Measurements from ENCODE around the gene STX3. TPM values are rescaled to one million over a fixed set of nuclear protein-coding genes. Genes with fewer than 3 reads are reported as not detected.

STX3 gene
- total and polyA plus RNA-seq, 2 experiments from 2014 or later = 5.6 to 9.3 TPM

GRCh38 chr11:59730896-59731565 lies 24.1 kb upstream of the STX3 start:
- WGBS, 2 experiments (ENCODE audit: low coverage in 1 of 2, low lambda C conversion rate in 2 of 2, missing lambda C conversion rate in 2 of 2) = 60 to 72% methylated on average over 2 of the region's 2 CpGs
- in situ Hi-C loops (cut with MboI) = no loop called here

GRCh38 chr11:59746111-59746510 lies 9.1 kb upstream of the STX3 start:
- Histone ChIP-seq H3K9me2 (ENCODE audit: insufficient read depth) (no peaks in the 10 kb centered on the region), H3K79me2 (ENCODE audit: insufficient read depth) (no peaks in the 10 kb centered on the region), H2AFZ (no peak overlapping the region), H3K36me3 (ENCODE audit: low read depth) (no peaks in the 10 kb centered on the region), H3K4me2 (ENCODE audit: unreplicated experiment) (no peak overlapping the region), H3K4me1 (ENCODE audit: insufficient read depth) (no peaks in the 10 kb centered on the region), H4K20me1 (ENCODE audit: insufficient read depth) (no peaks in the 10 kb centered on the region), H3K27ac (no peak overlapping the region), H3K27me3 (replicated peaks; ENCODE audit: insufficient read depth) (no peaks in the 10 kb centered on the region), H3K4me3 (no peak overlapping the region), H3F3A (ENCODE audit: insufficient read depth) (no peaks in the 10 kb centered on the region), H3K9ac (no peak overlapping the region), H3K9me3 (ENCODE audit: low read depth) (no peaks in the 10 kb centered on the region)
- 64 to 70% methylated on average over 2 of the region's 2 CpGs for WGBS, 2 experiments (ENCODE audit: low coverage in 1 of 2, low lambda C conversion rate in 2 of 2, missing lambda C conversion rate in 2 of 2)
- TF ChIP-seq EZH2 (IDR thresholded peaks at IDR 0.05; ENCODE audit: insufficient read depth, poor library complexity, severe bottlenecking) (no peak), EZH2phosphoT487 (IDR thresholded peaks at IDR 0.05; ENCODE audit: insufficient read depth, low read depth) (no peak)
- no peak for DNase-seq
- in situ Hi-C loops (cut with MboI) = no loop called here

More at GRCh38 chr11:59730896-59731565, 24.1 kb upstream of the STX3 start:
- Histone ChIP-seq H3F3A (ENCODE audit: insufficient read depth) (no peaks in the 10 kb centered on the region), H3K27ac (no peak overlapping the region), H4K20me1 (ENCODE audit: insufficient read depth) (no peaks in the 10 kb centered on the region), H3K4me1 (ENCODE audit: insufficient read depth) (no peaks in the 10 kb centered on the region), H3K4me2 (ENCODE audit: unreplicated experiment) (no peak overlapping the region), H3K36me3 (ENCODE audit: low read depth) (no peaks in the 10 kb centered on the region), H3K9me2 (ENCODE audit: insufficient read depth) (no peaks in the 10 kb centered on the region), H3K79me2 (ENCODE audit: insufficient read depth) (no peaks in the 10 kb centered on the region), H2AFZ (no peak overlapping the region), H3K27me3 (replicated peaks; ENCODE audit: insufficient read depth) (no peaks in the 10 kb centered on the region), H3K9ac (no peak overlapping the region), H3K4me3 (no peak overlapping the region), H3K9me3 (ENCODE audit: low read depth) (no peaks in the 10 kb centered on the region)
- no peak for TF ChIP-seq EZH2phosphoT487 (IDR thresholded peaks at IDR 0.05; ENCODE audit: insufficient read depth, low read depth)
- TF ChIP-seq EZH2 (IDR thresholded peaks at IDR 0.05; ENCODE audit: insufficient read depth, poor library complexity, severe bottlenecking) = no peak
- no peak for DNase-seq

- Histone ChIP-seq H3K79me2 (ENCODE audit: insufficient read depth) (peaks cover 18% of the 10 kb centered on the region), H3F3A (ENCODE audit: insufficient read depth) (peaks cover 11% of the 10 kb centered on the region; the same call in 1 of the 2 replicates), H3K27ac (no peak overlapping the region), H3K9ac (peak overlapping the region; percentile 83), H3K4me2 (ENCODE audit: unreplicated experiment) (peak overlapping the region; percentile 99), H3K27me3 (replicated peaks; ENCODE audit: insufficient read depth) (no peaks in the 10 kb centered on the region), H3K4me3 (peak overlapping the region; percentile 91), H3K36me3 (ENCODE audit: low read depth) (no peaks in the 10 kb centered on the region), H2AFZ (peak overlapping the region; percentile 93), H3K9me2 (ENCODE audit: insufficient read depth) (no peaks in the 10 kb centered on the region), H4K20me1 (ENCODE audit: insufficient read depth) (no peaks in the 10 kb centered on the region), H3K9me3 (ENCODE audit: low read depth) (no peaks in the 10 kb centered on the region), H3K4me1 (ENCODE audit: insufficient read depth) (0 out of 2 replicates have a peak, but pooled peaks cover 12% of the 10 kb centered on the region)
- DNase-seq = peak; percentile 88
- in situ Hi-C loops (cut with MboI) = loop anchor here (10.0 kb wide), 1 partner anchor 51 kb away; no protein-coding TSS in a partner anchor
- WGBS, 2 experiments (ENCODE audit: low coverage in 1 of 2, low lambda C conversion rate in 2 of 2, missing lambda C conversion rate in 2 of 2) = 29 to 32% methylated on average over 44 to 47 of the region's 47 CpGs
- no peak for TF ChIP-seq EZH2 (IDR thresholded peaks at IDR 0.05; ENCODE audit: insufficient read depth, poor library complexity, severe bottlenecking)
- TF ChIP-seq EZH2phosphoT487 (IDR thresholded peaks at IDR 0.05; ENCODE audit: insufficient read depth, low read depth) = no peak
Observed at GRCh38 chr11:59753650-59754493, 1.3 kb upstream of the STX3 start.

GRCh38 chr11:59754494-59754858 lies 700 bp upstream of the STX3 start:
- Histone ChIP-seq H2AFZ (peak overlapping the region; percentile 93), H3K4me2 (ENCODE audit: unreplicated experiment) (peak overlapping the region; percentile 99), H3K36me3 (ENCODE audit: low read depth) (no peaks in the 10 kb centered on the region), H3K79me2 (ENCODE audit: insufficient read depth) (peaks cover 23% of the 10 kb centered on the region), H3K27me3 (replicated peaks; ENCODE audit: insufficient read depth) (no peaks in the 10 kb centered on the region), H3K4me1 (ENCODE audit: insufficient read depth) (0 out of 2 replicates have a peak, but pooled peaks cover 12% of the 10 kb centered on the region), H3K4me3 (peak overlapping the region; percentile 91), H3K9ac (peak overlapping the region; percentile 83), H4K20me1 (ENCODE audit: insufficient read depth) (no peaks in the 10 kb centered on the region), H3F3A (ENCODE audit: insufficient read depth) (peaks cover 11% of the 10 kb centered on the region; the same call in 1 of the 2 replicates), H3K9me2 (ENCODE audit: insufficient read depth) (no peaks in the 10 kb centered on the region), H3K27ac (peak overlapping the region; percentile 64), H3K9me3 (ENCODE audit: low read depth) (no peaks in the 10 kb centered on the region)
- DNase-seq = peak; percentile 46
- 0 to 2% methylated on average over 20 of the region's 20 CpGs for WGBS, 2 experiments (ENCODE audit: low coverage in 1 of 2, low lambda C conversion rate in 2 of 2, missing lambda C conversion rate in 2 of 2)
- in situ Hi-C loops (cut with MboI) = loop anchor here (10.0 kb wide), 1 partner anchor 50 kb away; no protein-coding TSS in a partner anchor
- TF ChIP-seq EZH2phosphoT487 (IDR thresholded peaks at IDR 0.05; ENCODE audit: insufficient read depth, low read depth) = no peak
- TF ChIP-seq EZH2 (IDR thresholded peaks at IDR 0.05; ENCODE audit: insufficient read depth, poor library complexity, severe bottlenecking) = no peak

Measured in GM23248 (cell line).